Prostate gland (tissue), 2 donors: ENCODE results near the gene B3GNT7. TPM values are rescaled to one million over a fixed set of nuclear protein-coding genes. Genes with fewer than 3 reads are reported as not detected.

Source experiments
- DNase-seq: peaks from one replicate; pipeline ENCODE4 v3.0.0-alpha.2; 2019; ENCODE audit warnings: low spot score
- H3K27ac ChIP-seq, 2 donors: fragments of 200-600 bp; sonication (generic); 2 replicates each; pipeline ENCODE4 v1.5.1; 2017 to 2019
- H3K27me3 ChIP-seq: fragments of 200-600 bp; sonication (generic); replicated peaks from 2 replicates; pipeline ENCODE4 v1.5.1; 2019; ENCODE audit not compliant: insufficient read depth
- H3K36me3 ChIP-seq, 2 donors: fragments of 200-600 bp; sonication (generic); 1 replicate in 1 of 2; 2 replicates in 1 of 2; pipeline versions ENCODE4 v1.5.1 to v1.8.1; 2017 to 2019
- H3K4me1 ChIP-seq: fragments of 200-600 bp; sonication (generic); replicated peaks from 2 replicates; pipeline ENCODE4 v1.5.1; 2019
- H3K4me3 ChIP-seq, 2 donors: fragments of 200-600 bp; sonication (generic); 2 replicates each; pipeline ENCODE4 v1.5.1; 2017 to 2019
- H3K9me3 ChIP-seq: fragments of 200-600 bp; sonication (generic); 2 replicates; pipeline ENCODE4 v1.5.1; 2017
- CTCF ChIP-seq, 4 experiments: fragments of 200-600 bp in 2 of 4; fragments of 450-650 bp in 2 of 4; sonication (generic) in 2 of 4; IDR thresholded peaks; 1 replicate in 3 of 4; 2 replicates in 1 of 4; pipeline ENCODE4 v1.5.1; 2016 to 2019; ENCODE audit warnings: antibody characterized with exemption in 4 of 4, mild to moderate bottlenecking in 2 of 4, moderate library complexity in 2 of 4
- POLR2A ChIP-seq: fragments of 450-650 bp; IDR thresholded peaks from one replicate; pipeline ENCODE4 v1.6.1; 2016; ENCODE audit warnings: antibody characterized with exemption, mild to moderate bottlenecking
- POLR2AphosphoS5 ChIP-seq: sonication (generic); formaldehyde crosslinking; IDR thresholded peaks from one replicate; pipeline ENCODE4 v1.6.1; 2017; ENCODE audit warnings: antibody characterized with exemption
- WGBS: methylation state at CpG from one replicate; pipeline ENCODE4 v1.1.5; 2018; 5-methylcytosine and 5-hydroxymethylcytosine counted together
- intact Hi-C: fragments of 100-400 bp; cut with DNase I; formaldehyde crosslinking; loops from one replicate; pipeline ENCODE4 v1.14.2; 2022
- total RNA-seq, 2 donors: library from RNA; depleted of rRNA; stranded (reverse); fragments of >200 nt; gene quantifications; one replicate each; pipeline ENCODE4 v1.1.0, GENCODE V29; 2016

B3GNT7 gene
- total RNA-seq, 2 donors from 2014 or later = 2.1 to 7.4 TPM

GRCh38 chr2:231387904-231388724 lies 7.4 kb upstream of the B3GNT7 start:
- no peak overlapping the region for H3K27ac ChIP-seq
- DNase-seq = no peak

GRCh38 chr2:231388725-231389346 lies 6.7 kb upstream of the B3GNT7 start:
- H3K9me3 ChIP-seq = no peaks in the 10 kb centered on the region
- intact Hi-C loops = no loop called here
- TF ChIP-seq POLR2A = no peak
- TF ChIP-seq CTCF (IDR thresholded peaks at IDR 0.05) = no peak
- no peak for TF ChIP-seq POLR2AphosphoS5
- no peaks in the 10 kb centered on the region for H3K27me3 ChIP-seq
- WGBS = 79% methylated on average over 15 of the region's 15 CpGs
- no peaks in the 10 kb centered on the region for H3K36me3 ChIP-seq
- no peaks in the 10 kb centered on the region for H3K4me1 ChIP-seq
- no peak overlapping the region for H3K4me3 ChIP-seq
- DNase-seq = no peak
- no peak overlapping the region for H3K27ac ChIP-seq

More at GRCh38 chr2:231387904-231388724, 7.4 kb upstream of the B3GNT7 start:
- no peak overlapping the region for H3K4me3 ChIP-seq
- no peaks in the 10 kb centered on the region for H3K4me1 ChIP-seq
- H3K9me3 ChIP-seq = no peaks in the 10 kb centered on the region
- no peaks in the 10 kb centered on the region for H3K36me3 ChIP-seq
- intact Hi-C loops = no loop called here
- WGBS = 50% methylated on average over 26 of the region's 26 CpGs
- TF ChIP-seq CTCF (IDR thresholded peaks at IDR 0.05) (no peak), POLR2AphosphoS5 (no peak), POLR2A (no peak)
- H3K27me3 ChIP-seq = no peaks in the 10 kb centered on the region

GRCh38 chr2:231390667-231391066 lies 4.8 kb upstream of the B3GNT7 start:
- intact Hi-C loops = no loop called here
- peaks cover 3% of the 10 kb centered on the region for H3K4me1 ChIP-seq
- no peak overlapping the region for H3K27ac ChIP-seq
- 73% methylated on average over 8 of the region's 8 CpGs for WGBS
- H3K27me3 ChIP-seq = no peaks in the 10 kb centered on the region
- no peaks in the 10 kb centered on the region for H3K9me3 ChIP-seq
- H3K4me3 ChIP-seq = no peak overlapping the region
- no peaks in the 10 kb centered on the region for H3K36me3 ChIP-seq
- TF ChIP-seq CTCF (IDR thresholded peaks at IDR 0.05) = no peak
- no peak for TF ChIP-seq POLR2A
- no peak for TF ChIP-seq POLR2AphosphoS5
- DNase-seq = no peak

- no peaks in the 10 kb centered on the region for H3K36me3 ChIP-seq
- no peak for DNase-seq
- no peak overlapping the region for H3K27ac ChIP-seq
- H3K4me1 ChIP-seq = peaks cover 3% of the 10 kb centered on the region
- H3K4me3 ChIP-seq = no peak overlapping the region
- no peaks in the 10 kb centered on the region for H3K9me3 ChIP-seq
- H3K27me3 ChIP-seq = no peaks in the 10 kb centered on the region
- intact Hi-C loops = no loop called here
- TF ChIP-seq POLR2A (no peak), CTCF (IDR thresholded peaks at IDR 0.05) (no peak)
- WGBS = 87% methylated on average over 7 of the region's 7 CpGs
Measured at GRCh38 chr2:231391981-231392380, 3.5 kb upstream of the B3GNT7 start.
